Measurements from ENCODE around the gene SCAMP4.
"Not testable (repeated sequence)": the region's sequence is repeated elsewhere in the genome, so short reads cannot be mapped to it uniquely, and the experiment has no call there.

SCAMP4 gene

GRCh38 chr19:1883784-1884183 is 21.4 kb upstream of the SCAMP4 start:
- DNase-seq = no peak

- DNase-seq = no peak
Measured at GRCh38 chr19:1884291-1884718, 20.9 kb upstream of the SCAMP4 start.

GRCh38 chr19:1884719-1885334 is 20.4 kb upstream of the SCAMP4 start:
- DNase-seq = no peak

- DNase-seq = peak; percentile 85 to 88
Measured at GRCh38 chr19:1885398-1886119, 19.6 kb upstream of the SCAMP4 start, which contains the start of gene ABHD17A. ABHD17A (minus strand) TSS chr19:1885496; CDS start chr19:1881566, 3,930 bp downstream.

- DNase-seq = not testable (repeated sequence)
Measured at GRCh38 chr19:1886360-1886759, 18.8 kb upstream of the SCAMP4 start.

- DNase-seq = no peak
Measured at GRCh38 chr19:1888385-1888784, 16.8 kb upstream of the SCAMP4 start.

- DNase-seq = no peak
Measured at GRCh38 chr19:1889907-1890306, 15.3 kb upstream of the SCAMP4 start.

GRCh38 chr19:1893791-1894190 is 11.4 kb upstream of the SCAMP4 start:
- no peak for DNase-seq

GRCh38 chr19:1896508-1896907 is 8.7 kb upstream of the SCAMP4 start:
- DNase-seq = no peak

- DNase-seq = peak in 1 of 2 donors; percentile 47
Measured at GRCh38 chr19:1901940-1902404, 3.2 kb upstream of the SCAMP4 start.

- no peak for DNase-seq
Measured at GRCh38 chr19:1902923-1903322, 2.3 kb upstream of the SCAMP4 start.

- no peak for DNase-seq
Measured at GRCh38 chr19:1904860-1905109, 414 bp upstream of the SCAMP4 start.

- no peak for DNase-seq
Measured at GRCh38 chr19:1905863-1906375, 720 bp downstream of the SCAMP4 start.

- no peak for DNase-seq
Measured at GRCh38 chr19:1906985-1907562, 1.9 kb downstream of the SCAMP4 start.

- no peak for DNase-seq
Measured at GRCh38 chr19:1907563-1908363, 2.6 kb downstream of the SCAMP4 start.

GRCh38 chr19:1908364-1908678 is 3.1 kb downstream of the SCAMP4 start:
- DNase-seq = no peak

GRCh38 chr19:1909761-1910080 is 4.5 kb downstream of the SCAMP4 start:
- no peak for DNase-seq

GRCh38 chr19:1910177-1910576 is 5.0 kb downstream of the SCAMP4 start:
- DNase-seq = no peak

- no peak for DNase-seq
Measured at GRCh38 chr19:1911098-1911497, 5.9 kb downstream of the SCAMP4 start.

- DNase-seq = no peak
Measured at GRCh38 chr19:1911995-1912394, 6.8 kb downstream of the SCAMP4 start.

GRCh38 chr19:1912760-1913505 is 7.7 kb downstream of the SCAMP4 start:
- DNase-seq = no peak

GRCh38 chr19:1913781-1914577 is 8.8 kb downstream of the SCAMP4 start:
- no peak for DNase-seq

All from bone marrow (tissue), 2 donors.